ENCODE measurements around the gene VAV2.
"Not testable (repeated sequence)": the region's sequence is repeated elsewhere in the genome, so short reads cannot be mapped to it uniquely, and the experiment has no call there.

The VAV2 gene

DNA sequence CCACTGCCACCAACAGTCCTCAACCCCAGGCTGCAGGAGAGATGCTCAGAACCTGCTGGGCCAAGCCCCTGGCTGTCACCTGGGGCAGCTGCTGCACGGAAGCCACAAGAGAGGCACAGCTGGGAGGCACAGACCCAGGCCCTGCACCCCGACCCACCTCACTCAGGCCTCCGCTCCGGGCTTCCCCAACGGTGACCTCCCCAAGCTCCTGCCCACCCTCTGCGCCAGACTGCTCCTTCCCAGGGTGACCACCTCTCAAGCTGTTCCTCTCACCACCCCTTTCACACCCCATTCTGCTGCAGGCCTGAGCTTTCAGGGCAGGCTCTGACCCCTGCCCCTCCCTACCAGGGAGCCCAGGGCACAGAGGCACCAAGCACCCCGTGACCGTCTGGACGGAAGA lies 33.0 kb downstream of the VAV2 start:
- H3K4me2 ChIP-seq (ENCODE audit: low read length): no peak overlapping the region
- H2AFZ ChIP-seq: no peak overlapping the region
- H3K27ac ChIP-seq: no peak overlapping the region
- H3K9me3 ChIP-seq (ENCODE audit: control insufficient read depth, low read length): no peaks in the 10 kb centered on the region
- peaks cover 3% of the 10 kb centered on the region for H3K4me1 ChIP-seq
- no peaks in the 10 kb centered on the region for H3K27me3 ChIP-seq (ENCODE audit: control insufficient read depth, insufficient read depth, low read length)
- no peak overlapping the region for H3K9ac ChIP-seq
- TF ChIP-seq, protein P1, sequence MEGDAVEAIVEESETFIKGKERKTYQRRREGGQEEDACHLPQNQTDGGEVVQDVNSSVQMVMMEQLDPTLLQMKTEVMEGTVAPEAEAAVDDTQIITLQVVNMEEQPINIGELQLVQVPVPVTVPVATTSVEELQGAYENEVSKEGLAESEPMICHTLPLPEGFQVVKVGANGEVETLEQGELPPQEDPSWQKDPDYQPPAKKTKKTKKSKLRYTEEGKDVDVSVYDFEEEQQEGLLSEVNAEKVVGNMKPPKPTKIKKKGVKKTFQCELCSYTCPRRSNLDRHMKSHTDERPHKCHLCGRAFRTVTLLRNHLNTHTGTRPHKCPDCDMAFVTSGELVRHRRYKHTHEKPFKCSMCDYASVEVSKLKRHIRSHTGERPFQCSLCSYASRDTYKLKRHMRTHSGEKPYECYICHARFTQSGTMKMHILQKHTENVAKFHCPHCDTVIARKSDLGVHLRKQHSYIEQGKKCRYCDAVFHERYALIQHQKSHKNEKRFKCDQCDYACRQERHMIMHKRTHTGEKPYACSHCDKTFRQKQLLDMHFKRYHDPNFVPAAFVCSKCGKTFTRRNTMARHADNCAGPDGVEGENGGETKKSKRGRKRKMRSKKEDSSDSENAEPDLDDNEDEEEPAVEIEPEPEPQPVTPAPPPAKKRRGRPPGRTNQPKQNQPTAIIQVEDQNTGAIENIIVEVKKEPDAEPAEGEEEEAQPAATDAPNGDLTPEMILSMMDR (IDR thresholded peaks at IDR 0.05): no peak
- H3K4me3 ChIP-seq (ENCODE audit: low read depth, low read length): no peak overlapping the region
- H3K36me3 ChIP-seq (ENCODE audit: control insufficient read depth, insufficient read depth, low read length): no peaks in the 10 kb centered on the region
- H3K79me2 ChIP-seq: peaks cover 3% of the 10 kb centered on the region

DNA sequence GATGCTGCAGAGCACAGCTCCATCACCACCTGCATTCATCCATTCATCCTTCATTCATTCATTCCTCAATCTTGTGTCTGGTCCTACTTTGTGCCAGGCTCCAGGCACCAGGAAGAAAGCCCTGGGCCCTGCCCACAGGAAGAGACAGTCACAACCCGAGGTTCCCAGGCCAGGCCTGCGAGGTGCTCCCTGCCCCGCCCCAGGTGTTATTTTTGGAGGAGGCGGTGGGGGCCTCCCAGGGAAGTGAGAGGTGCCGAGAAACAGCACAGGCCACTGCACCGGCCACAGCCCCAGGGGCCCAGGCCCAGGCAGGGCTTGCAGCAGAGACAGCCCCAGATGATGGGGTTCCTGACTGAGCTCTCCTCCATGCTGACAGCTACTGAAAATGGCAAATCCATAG lies 33.4 kb downstream of the VAV2 start:
- peaks cover 3% of the 10 kb centered on the region for H3K4me1 ChIP-seq
- no peaks in the 10 kb centered on the region for H3K9me3 ChIP-seq (ENCODE audit: control insufficient read depth, low read length)
- no peaks in the 10 kb centered on the region for H3K36me3 ChIP-seq (ENCODE audit: control insufficient read depth, insufficient read depth, low read length)
- H3K79me2 ChIP-seq: peaks cover 3% of the 10 kb centered on the region
- no peaks in the 10 kb centered on the region for H3K27me3 ChIP-seq (ENCODE audit: control insufficient read depth, insufficient read depth, low read length)
- no peak overlapping the region for H3K9ac ChIP-seq
- no peak overlapping the region for H2AFZ ChIP-seq
- TF ChIP-seq, protein P1 (IDR thresholded peaks at IDR 0.05): no peak
- no peak overlapping the region for H3K4me2 ChIP-seq (ENCODE audit: low read length)
- no peak overlapping the region for H3K27ac ChIP-seq
- no peak overlapping the region for H3K4me3 ChIP-seq (ENCODE audit: low read depth, low read length)

DNA sequence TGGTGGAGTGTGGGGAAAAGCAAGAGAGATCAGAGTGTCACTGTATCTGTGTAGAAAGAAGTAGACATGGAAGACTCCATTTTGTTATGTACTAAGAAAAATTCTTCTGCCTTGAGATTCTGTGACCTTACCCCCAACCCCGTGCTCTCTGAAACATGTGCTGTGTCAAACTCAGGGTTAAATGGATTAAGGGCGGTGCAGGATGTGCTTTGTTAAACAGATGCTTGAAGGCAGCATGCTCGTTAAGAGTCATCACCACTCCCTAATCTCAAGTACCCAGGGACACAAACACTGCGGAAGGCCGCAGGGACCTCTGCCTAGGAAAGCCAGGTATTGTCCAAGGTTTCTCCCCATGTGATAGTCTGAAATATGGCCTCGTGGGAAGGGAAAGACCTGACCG lies 34.4 kb downstream of the VAV2 start:
- not testable (repeated sequence) for H3K4me1 ChIP-seq; H3K27ac ChIP-seq; H3K79me2 ChIP-seq; H3K36me3 ChIP-seq (ENCODE audit: control insufficient read depth, insufficient read depth, low read length); H3K4me3 ChIP-seq (ENCODE audit: low read depth, low read length); H3K9me3 ChIP-seq (ENCODE audit: control insufficient read depth, low read length); H3K9ac ChIP-seq; H3K4me2 ChIP-seq (ENCODE audit: low read length); H2AFZ ChIP-seq; H3K27me3 ChIP-seq (ENCODE audit: control insufficient read depth, insufficient read depth, low read length)

DNA sequence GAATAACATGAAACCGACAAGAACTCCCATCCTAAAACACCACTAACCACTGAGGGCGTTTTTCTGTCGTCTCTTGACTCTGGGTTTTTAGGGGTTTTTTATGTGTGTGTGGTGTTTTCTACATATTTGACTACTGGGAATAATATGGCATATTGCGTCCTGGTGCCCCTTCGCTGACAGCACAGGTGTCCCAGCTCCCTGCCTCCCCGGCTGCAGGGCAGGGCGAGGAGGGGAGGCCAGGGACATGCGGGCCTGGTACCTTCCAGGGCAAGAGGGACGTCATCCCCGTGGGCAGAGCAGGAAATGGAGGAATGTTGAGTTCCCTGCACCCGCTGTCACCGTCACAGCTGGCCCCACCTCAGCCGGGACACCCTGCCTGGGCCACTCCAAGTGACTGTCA lies 34.8 kb downstream of the VAV2 start:
- Histone ChIP-seq H3K9ac (no peak overlapping the region), H3K4me3 (ENCODE audit: low read depth, low read length) (no peak overlapping the region), H3K4me2 (ENCODE audit: low read length) (no peak overlapping the region), H3K27ac (no peak overlapping the region), H3K36me3 (ENCODE audit: control insufficient read depth, insufficient read depth, low read length) (no peaks in the 10 kb centered on the region), H2AFZ (no peak overlapping the region), H3K27me3 (ENCODE audit: control insufficient read depth, insufficient read depth, low read length) (no peaks in the 10 kb centered on the region), H3K4me1 (peaks cover 3% of the 10 kb centered on the region), H3K79me2 (peaks cover 3% of the 10 kb centered on the region), H3K9me3 (ENCODE audit: control insufficient read depth, low read length) (no peaks in the 10 kb centered on the region)
- TF ChIP-seq, protein P1 (IDR thresholded peaks at IDR 0.05): no peak

DNA sequence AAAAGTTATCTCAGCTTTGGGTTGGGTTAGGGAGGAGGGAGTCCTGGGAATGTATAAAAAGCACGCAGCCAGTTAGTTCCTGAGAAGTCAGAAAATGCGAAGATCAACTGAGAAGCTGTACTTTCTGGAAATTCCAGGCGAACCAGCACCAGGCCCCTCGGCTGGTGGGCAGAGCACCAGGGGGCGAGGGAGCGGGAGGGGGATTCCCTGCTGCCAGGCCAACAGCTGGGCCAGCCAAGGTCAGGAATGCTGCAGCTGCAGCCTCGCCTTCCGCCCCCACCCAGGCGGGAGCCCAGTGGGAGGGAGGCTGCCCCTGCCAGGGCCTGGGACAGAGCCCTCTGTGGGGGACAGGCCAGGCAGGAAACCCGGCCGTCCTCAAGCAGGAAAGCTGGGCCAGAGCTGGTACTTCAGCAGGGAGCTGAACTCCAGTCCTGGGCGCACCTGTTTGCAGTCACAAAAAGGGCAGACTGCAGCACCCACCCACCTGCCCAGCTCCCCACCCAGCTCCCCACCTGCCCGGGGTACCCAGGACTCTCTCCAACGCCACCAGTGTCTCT lies 35.5 kb downstream of the VAV2 start:
- Histone ChIP-seq H3K4me1 (peaks cover 3% of the 10 kb centered on the region), H3K36me3 (ENCODE audit: control insufficient read depth, insufficient read depth, low read length) (no peaks in the 10 kb centered on the region), H3K27me3 (ENCODE audit: control insufficient read depth, insufficient read depth, low read length) (no peaks in the 10 kb centered on the region), H3K9me3 (ENCODE audit: control insufficient read depth, low read length) (no peaks in the 10 kb centered on the region), H3K79me2 (peaks cover 3% of the 10 kb centered on the region), H3K27ac (no peak overlapping the region), H3K4me3 (ENCODE audit: low read depth, low read length) (no peak overlapping the region), H3K9ac (no peak overlapping the region), H3K4me2 (ENCODE audit: low read length) (no peak overlapping the region), H2AFZ (no peak overlapping the region)
- TF ChIP-seq, protein P1 (IDR thresholded peaks at IDR 0.05): no peak
